Motor neuron (in vitro differentiated cells): ENCODE results near the gene TRAF5. TPM values are rescaled to one million over a fixed set of nuclear protein-coding genes. Genes with fewer than 3 reads are reported as not detected.
A peak's percentile ranks its signal among the peaks of the same experiment; 100 is the strongest.
"Not testable (repeated sequence)": the region's sequence is repeated elsewhere in the genome, so short reads cannot be mapped to it uniquely, and the experiment has no call there.

Source experiments
- ATAC-seq, 8 experiments: fragments of 200-7000 bp; cut with Tn5 transposase; replicated peaks in 6 of 8; 2 replicates each; pipeline ENCODE4 v1.8.0; 2021; ENCODE audit warnings: mild to moderate bottlenecking in 8 of 8, moderate library complexity in 8 of 8
- H3K27ac ChIP-seq, 2 donors: fragments of 250-450 bp; sonication (Bioruptor Pico); 2 replicates each; pipeline ENCODE4 v1.9.0; 2021; ENCODE audit warnings: antibody characterized with exemption in 2 of 2, mild to moderate bottlenecking in 2 of 2, moderate library complexity in 1 of 2
- H3K4me1 ChIP-seq, 2 donors: fragments of 250-450 bp; sonication (Bioruptor Pico); replicated peaks in 1 of 2; 2 replicates each; pipeline ENCODE4 v1.6.1; 2021; ENCODE audit warnings: antibody characterized with exemption in 2 of 2, mild to moderate bottlenecking in 2 of 2, moderate library complexity in 1 of 2
- H3K4me3 ChIP-seq, 5 donors: fragments of 250-450 bp; sonication (Bioruptor Pico); 2 replicates each; pipeline ENCODE4 v1.9.0; 2021; ENCODE audit warnings: antibody characterized with exemption in 5 of 5, mild to moderate bottlenecking in 5 of 5, moderate library complexity in 4 of 5
- WGBS, 10 experiments: fragments of 450-650 bp; shearing (Covaris generic); methylation state at CpG; one replicate each; pipeline ENCODE4 v1.0.0; 2022; 5-methylcytosine and 5-hydroxymethylcytosine counted together
- in situ Hi-C, 9 experiments: fragments of 400-800 bp; cut with MboI; loops; one replicate each; pipeline ENCODE4 v1.15.0; 2021; ENCODE audit warnings: low sequenced_read_pairs in 9 of 9, low pct_unique_long_range_greater_than_20kb in 2 of 9; ENCODE audit not compliant: unreplicated experiment in 9 of 9
- total RNA-seq, 8 experiments: library from RNA; unstranded; fragments of 300-600 nt; gene quantifications; 2 replicates each; pipeline versions ENCODE4 v1.2.3 to v1.2.4, GENCODE V29; 2022

TRAF5 gene
- total RNA-seq, 8 experiments from 2014 or later = 2.0 to 18.9 (median 6.1) TPM

GRCh38 chr1:211399851-211400393 lies 73.3 kb downstream of the TRAF5 start:
- H3K4me3 ChIP-seq, H3K4me1 ChIP-seq, in situ Hi-C loops, H3K27ac ChIP-seq, ATAC-seq: not testable (repeated sequence)
- 0 to 83% (median 14%) methylated on average over 1 to 13 of the region's 13 CpGs; no CpG with 5 or more reads in 3 of the 10 experiments for WGBS, 10 experiments

- in situ Hi-C loops, H3K27ac ChIP-seq, H3K4me3 ChIP-seq, H3K4me1 ChIP-seq, ATAC-seq: not testable (repeated sequence)
- WGBS, 10 experiments = 33 to 100% (median 100%) methylated on average over 1 of the region's 1 CpG; no CpG with 5 or more reads in 2 of the 10 experiments
These were observed 75.1 kb downstream of the TRAF5 start for GRCh38 chr1:211401751-211402150.

GRCh38 chr1:211406086-211406485 lies 79.5 kb downstream of the TRAF5 start:
- H3K4me1 ChIP-seq, ATAC-seq, H3K4me3 ChIP-seq, H3K27ac ChIP-seq, in situ Hi-C loops: not testable (repeated sequence)
- 80% methylated on average over 1 of the region's 3 CpGs; no CpG with 5 or more reads in 9 of the 10 experiments for WGBS, 10 experiments

GRCh38 chr1:211407749-211408148 lies 81.1 kb downstream of the TRAF5 start:
- H3K4me1 ChIP-seq, ATAC-seq, in situ Hi-C loops, H3K27ac ChIP-seq, H3K4me3 ChIP-seq: not testable (repeated sequence)
- WGBS, 10 experiments = 20 to 90% (median 86%) methylated on average over 1 to 6 of the region's 7 CpGs; no CpG with 5 or more reads in 4 of the 10 experiments

- Histone ChIP-seq H3K4me3 (no peak overlapping the region), H3K4me1 (no peaks in the 10 kb centered on the region), H3K27ac (no peak overlapping the region)
- 60 to 100% (median 97%) methylated on average over 1 to 3 of the region's 3 CpGs; no CpG with 5 or more reads in 3 of the 10 experiments for WGBS, 10 experiments
- no peak for ATAC-seq
- in situ Hi-C loops = no loop called here
These were observed 85.0 kb downstream of the TRAF5 start for GRCh38 chr1:211411639-211412038.

GRCh38 chr1:211415700-211416099 lies 89.1 kb downstream of the TRAF5 start:
- no peak overlapping the region for H3K4me3 ChIP-seq
- ATAC-seq = no peak
- WGBS, 10 experiments = 85 to 100% (median 100%) methylated on average over 2 of the region's 2 CpGs; no CpG with 5 or more reads in 1 of the 10 experiments

GRCh38 chr1:211416246-211416627 lies 89.6 kb downstream of the TRAF5 start:
- 3 to 40% (median 25%) methylated on average over 1 to 14 of the region's 43 CpGs; no CpG with 5 or more reads in 6 of the 10 experiments for WGBS, 10 experiments
- H3K4me1 ChIP-seq, H3K27ac ChIP-seq, in situ Hi-C loops: not testable (repeated sequence)
- peak; percentile 51 to 83 (median 74) for ATAC-seq
- peak overlapping the region; percentile 21 to 33 (median 25) for H3K4me3 ChIP-seq

More at GRCh38 chr1:211415700-211416099, 89.1 kb downstream of the TRAF5 start:
- in situ Hi-C loops = no loop called here
- Histone ChIP-seq H3K27ac (no peak overlapping the region), H3K4me1 (peaks cover 0 to 4% of the 10 kb centered on the region in 2 donors)

GRCh38 chr1:211416628-211417323 lies 90.1 kb downstream of the TRAF5 start:
- WGBS, 10 experiments = 0 to 100% (median 51%) methylated on average over 1 to 7 of the region's 46 CpGs; no CpG with 5 or more reads in 4 of the 10 experiments
- in situ Hi-C loops, H3K27ac ChIP-seq, H3K4me1 ChIP-seq: not testable (repeated sequence)
- peak overlapping the region; percentile 21 to 33 (median 25) for H3K4me3 ChIP-seq
- peak; percentile 36 to 80 (median 72) for ATAC-seq

GRCh38 chr1:211420389-211420788 lies 93.8 kb downstream of the TRAF5 start:
- Histone ChIP-seq H3K4me1 (peaks cover 0 to 4% of the 10 kb centered on the region in 2 donors), H3K27ac (no peak overlapping the region), H3K4me3 (no peak overlapping the region)
- peak in 5 of 8 experiments; percentile 26 to 63 (median 51) for ATAC-seq
- 67 to 100% (median 81%) methylated on average over 1 to 2 of the region's 2 CpGs; no CpG with 5 or more reads in 1 of the 10 experiments for WGBS, 10 experiments
- in situ Hi-C loops = no loop called here

GRCh38 chr1:211420845-211421454 lies 94.3 kb downstream of the TRAF5 start:
- in situ Hi-C loops = no loop called here
- H3K4me3 ChIP-seq = no peak overlapping the region
- WGBS, 10 experiments = 57 to 100% (median 79%) methylated on average over 1 to 2 of the region's 2 CpGs; no CpG with 5 or more reads in 1 of the 10 experiments
- peaks cover 0 to 4% of the 10 kb centered on the region in 2 donors for H3K4me1 ChIP-seq
- H3K27ac ChIP-seq = no peak overlapping the region
- ATAC-seq = peak in 1 of 8 experiments; percentile 24

- peaks cover 0 to 4% of the 10 kb centered on the region in 2 donors for H3K4me1 ChIP-seq
- ATAC-seq = no peak
- 67 to 100% (median 100%) methylated on average over 1 of the region's 1 CpG; no CpG with 5 or more reads in 3 of the 10 experiments for WGBS, 10 experiments
- no peak overlapping the region for H3K4me3 ChIP-seq
- H3K27ac ChIP-seq = no peak overlapping the region
- in situ Hi-C loops = no loop called here
These were observed 97.4 kb downstream of the TRAF5 start for GRCh38 chr1:211424018-211424417.
